ENCODE results near the gene PLAAT4. TPM values are rescaled to one million over a fixed set of nuclear protein-coding genes. Genes with fewer than 3 reads are reported as not detected.
"Not testable (repeated sequence)": the region's sequence is repeated elsewhere in the genome, so short reads cannot be mapped to it uniquely, and the experiment has no call there.

PLAAT4 gene
- total RNA-seq, 1 experiment from 2014 or later: 0.18 TPM

DNA sequence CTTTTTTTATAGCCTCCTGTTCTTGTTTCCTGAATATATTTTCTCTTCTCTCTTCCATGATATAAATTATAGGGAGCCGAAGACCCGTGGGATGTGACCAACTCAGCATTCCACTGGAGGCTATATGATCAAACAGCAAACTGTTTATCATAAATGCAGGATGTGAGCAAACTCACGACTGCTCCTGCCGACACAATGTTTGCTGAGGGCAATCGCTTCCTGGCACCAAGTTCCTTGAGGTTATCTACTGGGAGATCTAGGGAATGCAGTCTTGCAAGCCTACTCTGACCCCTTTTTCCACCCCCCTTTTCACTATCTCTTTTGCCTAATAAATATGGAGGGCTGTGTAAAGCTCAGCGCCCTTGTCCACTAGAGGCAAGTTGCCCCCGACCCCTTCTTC is 13.5 kb upstream of the PLAAT4 start:
- no peaks in the 10 kb centered on the region for H3K9me3 ChIP-seq (replicated peaks)
- peaks cover 6% of the 10 kb centered on the region for H3K4me1 ChIP-seq
- no peak overlapping the region for H3K27ac ChIP-seq
- H3K4me3 ChIP-seq: no peak overlapping the region
- no peaks in the 10 kb centered on the region for H3K27me3 ChIP-seq
- DNase-seq: no peak
- no peaks in the 10 kb centered on the region for H3K36me3 ChIP-seq

DNA sequence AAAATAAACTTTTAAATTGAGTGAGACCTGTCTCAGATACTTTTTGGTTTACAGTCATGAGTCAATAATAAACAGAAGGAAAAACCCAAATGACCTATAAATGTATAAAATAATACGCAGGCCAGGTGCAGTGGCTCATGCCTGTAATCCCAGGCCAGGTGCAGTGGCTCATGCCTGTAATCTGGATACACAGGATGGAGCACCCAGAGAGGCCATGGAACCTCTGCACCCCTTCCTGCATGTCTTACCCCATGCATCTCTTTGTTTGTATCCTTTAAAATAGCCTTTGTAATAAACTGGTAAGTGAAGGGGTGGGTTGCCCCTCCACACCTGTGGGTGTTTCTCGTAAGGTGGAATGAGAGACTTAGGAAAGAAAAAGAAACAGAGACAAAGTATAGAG is 8.9 kb upstream of the PLAAT4 start:
- no peak overlapping the region for H3K4me3 ChIP-seq
- no peak overlapping the region for H3K27ac ChIP-seq
- DNase-seq: no peak

DNA sequence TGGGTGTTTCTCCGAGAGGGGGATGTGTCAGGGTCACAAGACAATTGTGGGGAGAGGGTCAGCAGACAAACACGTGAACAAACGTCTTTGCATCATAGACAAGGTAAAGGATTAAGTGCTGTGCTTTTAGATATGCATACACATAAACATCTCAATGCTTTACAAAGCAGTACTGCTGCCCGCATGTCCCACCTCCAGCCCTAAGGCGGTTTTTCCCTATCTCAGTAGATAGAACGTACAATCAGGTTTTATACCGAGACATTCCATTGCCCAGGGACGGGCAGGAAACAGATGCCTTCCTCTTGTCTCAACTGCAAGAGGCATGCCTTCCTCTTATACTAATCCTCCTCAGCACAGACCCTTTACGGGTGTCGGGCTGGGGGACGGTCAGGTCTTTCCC is 8.5 kb upstream of the PLAAT4 start:
- not testable (repeated sequence) for H3K36me3 ChIP-seq; H3K4me3 ChIP-seq; H3K27me3 ChIP-seq; DNase-seq; H3K9me3 ChIP-seq (replicated peaks); H3K27ac ChIP-seq; H3K4me1 ChIP-seq

More for the DNA sequence above, 8.9 kb upstream of the PLAAT4 start:
- Histone ChIP-seq H3K36me3 (no peaks in the 10 kb centered on the region), H3K4me1 (peaks cover 5% of the 10 kb centered on the region), H3K27me3 (no peaks in the 10 kb centered on the region), H3K9me3 (replicated peaks) (no peaks in the 10 kb centered on the region)

DNA sequence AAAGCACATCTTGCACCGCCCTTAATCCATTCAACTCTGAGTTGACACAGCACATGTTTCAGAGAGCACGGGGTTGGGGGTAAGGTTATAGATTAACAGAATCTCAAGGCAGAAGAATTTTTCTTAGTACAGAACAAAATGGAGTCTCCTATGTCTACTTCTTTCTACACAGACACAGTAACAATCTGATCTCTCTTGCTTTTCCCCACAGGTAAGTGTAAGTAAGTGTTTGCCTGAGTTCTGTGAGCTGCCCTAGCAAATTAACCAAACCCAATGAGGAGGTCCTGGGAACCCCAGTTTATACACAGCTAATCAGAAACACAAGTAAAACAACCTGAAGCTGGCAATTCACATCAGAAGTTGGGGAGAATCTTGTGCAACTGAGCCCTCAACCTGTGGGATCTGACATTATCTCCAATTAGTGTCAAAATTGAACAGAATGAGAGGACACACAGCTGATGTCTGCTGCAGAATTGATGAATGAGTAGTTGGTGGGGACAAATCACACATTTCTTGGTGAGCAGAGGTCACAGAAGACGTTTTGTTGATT is 7.8 kb upstream of the PLAAT4 start:
- not testable (repeated sequence) for H3K9me3 ChIP-seq (replicated peaks); H3K4me1 ChIP-seq; H3K27me3 ChIP-seq; H3K27ac ChIP-seq; DNase-seq; H3K36me3 ChIP-seq; H3K4me3 ChIP-seq

DNA sequence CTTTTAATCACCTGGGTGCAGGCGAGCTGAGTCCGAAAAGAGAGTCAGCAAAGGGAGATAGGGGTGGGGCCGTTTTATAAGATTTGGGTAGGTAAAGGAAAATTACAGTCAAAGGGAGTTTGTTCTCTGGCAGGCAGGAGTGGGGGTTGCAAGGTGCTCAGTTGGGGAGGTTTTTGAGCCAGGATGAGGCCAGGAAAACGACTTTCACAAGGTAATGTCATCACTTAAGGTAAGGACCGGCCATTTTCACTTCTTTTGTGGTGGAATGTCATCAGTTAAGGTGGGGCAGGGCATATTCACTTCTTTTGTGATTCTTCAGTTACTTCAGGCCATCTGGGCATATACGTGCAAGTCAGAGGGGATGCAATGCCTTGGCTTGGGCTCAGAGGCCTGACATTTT is 7.2 kb upstream of the PLAAT4 start:
- DNase-seq; H3K27me3 ChIP-seq; H3K27ac ChIP-seq; H3K4me1 ChIP-seq; H3K9me3 ChIP-seq (replicated peaks); H3K36me3 ChIP-seq; H3K4me3 ChIP-seq: not testable (repeated sequence)

DNA sequence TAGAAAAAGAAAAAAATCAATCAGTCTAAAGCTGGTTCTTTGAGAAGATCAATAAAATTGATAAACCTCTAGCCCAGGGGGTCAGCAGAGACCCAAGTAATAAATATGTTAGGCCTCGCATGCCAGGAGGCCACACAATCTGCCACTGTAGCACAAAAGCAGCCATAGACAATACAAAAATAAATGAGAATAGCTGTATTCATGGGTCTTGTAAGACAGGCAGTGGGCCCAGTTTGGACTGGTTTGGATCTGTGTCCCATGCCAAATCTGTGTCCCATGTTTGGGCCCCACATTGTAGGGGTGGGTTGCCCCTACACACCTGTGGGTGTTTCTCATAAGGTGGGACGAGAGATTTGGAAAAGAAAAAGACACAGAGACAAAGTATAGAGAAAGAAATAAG is 6.6 kb upstream of the PLAAT4 start:
- DNase-seq: no peak
- peaks cover 5% of the 10 kb centered on the region for H3K4me1 ChIP-seq
- H3K4me3 ChIP-seq: no peak overlapping the region
- no peaks in the 10 kb centered on the region for H3K9me3 ChIP-seq (replicated peaks)
- no peaks in the 10 kb centered on the region for H3K27me3 ChIP-seq
- H3K36me3 ChIP-seq: no peaks in the 10 kb centered on the region
- H3K27ac ChIP-seq: no peak overlapping the region

DNA sequence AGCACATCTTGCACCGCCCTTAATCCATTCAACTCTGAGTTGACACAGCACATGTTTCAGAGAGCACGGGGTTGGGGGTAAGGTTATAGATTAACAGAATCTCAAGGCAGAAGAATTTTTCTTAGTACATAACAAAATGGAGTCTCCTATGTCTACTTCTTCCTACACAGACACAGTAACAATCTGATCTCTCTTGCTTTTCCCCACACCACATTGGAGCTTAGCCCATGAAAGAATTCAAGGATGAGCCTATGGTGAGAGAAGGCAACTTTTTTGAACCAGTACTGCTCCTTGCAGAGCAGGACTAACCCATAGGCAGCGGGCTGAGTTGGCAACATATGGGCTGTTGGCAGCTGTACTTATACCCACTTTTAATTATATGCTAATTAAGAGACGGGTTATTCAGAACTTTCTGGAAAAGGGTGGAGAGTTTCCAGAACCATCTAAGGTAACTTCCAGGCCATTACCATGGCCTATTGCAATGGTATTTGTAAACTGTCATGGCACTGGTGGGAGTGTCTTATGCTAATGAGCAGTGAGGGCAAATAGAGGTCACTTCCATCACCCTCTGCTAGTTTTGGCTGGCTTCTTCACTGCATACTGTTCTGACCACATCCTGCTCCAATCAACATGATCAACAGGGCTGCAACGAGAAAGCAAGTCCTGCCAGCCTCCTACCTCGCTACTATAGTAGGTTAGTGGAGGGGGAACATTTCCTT is 5.4 kb upstream of the PLAAT4 start:
- H3K4me1 ChIP-seq; H3K27me3 ChIP-seq; H3K4me3 ChIP-seq; H3K36me3 ChIP-seq; H3K27ac ChIP-seq; H3K9me3 ChIP-seq (replicated peaks): not testable (repeated sequence)
- DNase-seq: peak; percentile 25 to 48

DNA sequence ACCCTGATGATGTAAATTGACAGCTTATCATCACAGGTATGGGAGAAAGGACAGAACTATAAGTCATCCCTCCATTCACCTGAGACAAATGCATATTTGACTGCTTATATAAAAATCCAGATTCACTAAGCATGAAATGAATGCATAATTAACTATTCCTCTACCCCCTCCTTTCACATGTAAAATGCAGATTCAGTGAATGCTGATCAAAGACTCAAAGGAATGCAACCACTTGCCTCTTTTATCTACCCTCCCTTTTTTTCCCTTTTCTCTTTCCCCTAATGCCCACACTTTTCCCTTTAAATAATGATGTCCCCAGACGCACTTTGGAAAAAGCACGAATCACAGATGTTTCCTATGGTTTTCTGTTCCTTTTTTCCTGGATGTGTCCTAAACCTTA is 4.5 kb upstream of the PLAAT4 start:
- Histone ChIP-seq H3K27ac (no peak overlapping the region), H3K36me3 (no peaks in the 10 kb centered on the region)
- DNase-seq: no peak

DNA sequence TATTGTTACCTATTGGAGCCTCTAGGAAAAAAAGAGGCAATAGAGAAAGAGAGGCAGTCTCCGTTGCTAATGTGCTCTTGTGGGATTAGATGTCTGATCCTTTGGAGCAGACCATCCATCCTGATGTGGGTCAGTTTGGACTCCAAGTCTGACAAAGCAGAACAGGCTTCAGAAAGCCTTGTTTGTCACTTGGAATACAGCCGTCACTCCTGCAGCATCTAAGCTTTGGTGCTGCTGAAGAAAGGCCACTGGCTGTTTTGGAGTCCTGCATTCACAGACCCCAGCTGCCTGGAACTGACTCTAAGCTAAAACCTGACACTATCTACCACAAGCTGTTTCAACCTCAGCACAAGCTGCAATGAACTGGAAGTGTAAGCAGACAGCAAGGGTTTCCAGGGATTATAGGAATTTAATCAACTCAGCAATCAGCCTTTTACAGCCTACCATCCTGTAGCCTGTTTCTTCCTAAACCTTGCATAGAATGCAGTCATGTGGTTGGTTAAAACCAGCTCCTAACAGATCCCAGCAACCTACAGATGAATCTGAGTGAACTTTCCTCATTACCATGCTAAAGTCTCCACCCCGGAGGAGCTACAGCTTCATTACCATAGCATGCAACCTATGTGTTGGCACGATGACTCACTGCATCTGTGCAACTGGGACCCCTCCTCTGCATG is 3.7 kb upstream of the PLAAT4 start:
- DNase-seq: no peak

More for the DNA sequence above, 4.5 kb upstream of the PLAAT4 start:
- Histone ChIP-seq H3K9me3 (replicated peaks) (no peaks in the 10 kb centered on the region), H3K4me3 (no peak overlapping the region), H3K4me1 (peaks cover 5% of the 10 kb centered on the region), H3K27me3 (no peaks in the 10 kb centered on the region)

DNA sequence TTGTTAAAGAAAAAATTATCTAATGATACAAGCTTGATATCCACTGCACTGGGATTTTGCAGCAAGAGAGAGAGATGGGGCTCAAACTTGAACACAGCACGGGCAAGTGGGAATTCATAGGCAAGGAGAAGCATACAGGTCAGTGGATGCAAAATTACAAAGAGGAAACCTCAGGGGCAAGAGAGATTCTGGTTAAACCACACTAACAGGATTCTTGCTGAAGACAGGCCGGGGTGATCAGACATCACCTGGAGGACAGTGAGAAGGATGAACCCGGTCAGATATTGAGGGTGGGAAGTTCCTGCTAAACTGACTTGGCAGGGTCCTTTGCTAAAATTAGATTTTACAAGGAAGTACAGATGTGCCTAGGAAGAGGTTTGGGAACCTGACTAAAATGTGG is 2.5 kb upstream of the PLAAT4 start:
- Histone ChIP-seq H3K4me1 (peaks cover 5% of the 10 kb centered on the region; the same call in 1 of the 2 replicates), H3K9me3 (replicated peaks) (no peaks in the 10 kb centered on the region), H3K36me3 (no peaks in the 10 kb centered on the region)

More for the DNA sequence above, 3.7 kb upstream of the PLAAT4 start:
- no peak overlapping the region for H3K27ac ChIP-seq
- no peaks in the 10 kb centered on the region for H3K36me3 ChIP-seq
- no peak overlapping the region for H3K4me3 ChIP-seq
- H3K4me1 ChIP-seq: peaks cover 5% of the 10 kb centered on the region; the same call in 1 of the 2 replicates
- no peaks in the 10 kb centered on the region for H3K9me3 ChIP-seq (replicated peaks)
- H3K27me3 ChIP-seq: no peaks in the 10 kb centered on the region

DNA sequence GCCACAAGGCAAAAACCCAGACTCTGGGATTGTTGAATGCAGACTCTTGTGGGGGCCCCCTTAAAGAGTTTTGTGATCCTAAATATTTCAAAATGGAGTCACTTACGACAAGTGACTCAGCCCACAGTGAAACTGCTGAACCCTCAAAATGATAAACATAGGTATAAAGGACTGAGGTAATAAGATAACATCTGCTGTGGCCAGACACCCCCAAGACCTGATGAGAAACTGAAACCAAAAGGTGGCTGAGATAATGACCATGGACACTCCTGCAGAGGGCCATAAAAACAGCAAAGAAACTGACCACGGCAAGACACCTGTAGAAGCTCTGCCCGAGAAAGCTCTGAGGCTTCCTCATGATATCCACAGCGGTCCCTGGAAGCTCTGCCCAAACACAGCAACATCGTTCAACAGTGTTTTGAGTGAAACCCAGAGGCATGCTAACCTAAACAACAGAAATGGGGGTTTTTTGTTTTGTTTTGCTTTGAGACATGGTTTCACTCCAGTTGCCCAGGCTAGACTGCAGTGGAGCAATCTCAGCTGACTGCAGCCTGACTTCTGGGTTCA is 1.6 kb upstream of the PLAAT4 start:
- Histone ChIP-seq H3K4me1 (peaks cover 5% of the 10 kb centered on the region; the same call in 1 of the 2 replicates), H3K27ac (no peak overlapping the region), H3K36me3 (no peaks in the 10 kb centered on the region), H3K9me3 (replicated peaks) (no peaks in the 10 kb centered on the region), H3K4me3 (no peak overlapping the region), H3K27me3 (no peaks in the 10 kb centered on the region)
- DNase-seq: no peak

More for the DNA sequence above, 2.5 kb upstream of the PLAAT4 start:
- Histone ChIP-seq H3K27me3 (no peaks in the 10 kb centered on the region), H3K4me3 (no peak overlapping the region), H3K27ac (no peak overlapping the region)
- DNase-seq: no peak

DNA sequence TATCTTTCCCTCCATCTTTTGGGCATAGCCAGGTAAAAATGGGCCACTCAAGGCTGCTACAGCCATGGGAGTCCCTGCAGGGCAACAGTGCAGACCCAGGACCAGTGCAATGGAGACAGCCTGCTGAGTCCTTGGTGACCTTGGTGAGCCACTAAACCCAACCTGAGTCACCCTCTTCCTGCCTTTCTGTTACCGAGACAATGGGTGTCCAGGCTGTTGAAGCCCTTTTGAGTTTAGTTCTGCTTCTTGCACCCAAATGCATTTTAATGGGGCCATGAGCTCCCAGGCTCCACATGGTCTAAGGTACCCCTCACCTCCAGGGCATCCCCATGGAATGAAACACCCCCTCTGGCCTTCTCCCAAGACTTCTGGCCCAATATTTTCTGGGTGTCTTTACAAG is 874 bp upstream of the PLAAT4 start:
- no peak overlapping the region for H3K27ac ChIP-seq
- DNase-seq: no peak
- H3K9me3 ChIP-seq (replicated peaks): no peaks in the 10 kb centered on the region
- no peaks in the 10 kb centered on the region for H3K36me3 ChIP-seq
- no peaks in the 10 kb centered on the region for H3K27me3 ChIP-seq
- H3K4me3 ChIP-seq: no peak overlapping the region
- peaks cover 5% of the 10 kb centered on the region; the same call in 1 of the 2 replicates for H3K4me1 ChIP-seq

DNA sequence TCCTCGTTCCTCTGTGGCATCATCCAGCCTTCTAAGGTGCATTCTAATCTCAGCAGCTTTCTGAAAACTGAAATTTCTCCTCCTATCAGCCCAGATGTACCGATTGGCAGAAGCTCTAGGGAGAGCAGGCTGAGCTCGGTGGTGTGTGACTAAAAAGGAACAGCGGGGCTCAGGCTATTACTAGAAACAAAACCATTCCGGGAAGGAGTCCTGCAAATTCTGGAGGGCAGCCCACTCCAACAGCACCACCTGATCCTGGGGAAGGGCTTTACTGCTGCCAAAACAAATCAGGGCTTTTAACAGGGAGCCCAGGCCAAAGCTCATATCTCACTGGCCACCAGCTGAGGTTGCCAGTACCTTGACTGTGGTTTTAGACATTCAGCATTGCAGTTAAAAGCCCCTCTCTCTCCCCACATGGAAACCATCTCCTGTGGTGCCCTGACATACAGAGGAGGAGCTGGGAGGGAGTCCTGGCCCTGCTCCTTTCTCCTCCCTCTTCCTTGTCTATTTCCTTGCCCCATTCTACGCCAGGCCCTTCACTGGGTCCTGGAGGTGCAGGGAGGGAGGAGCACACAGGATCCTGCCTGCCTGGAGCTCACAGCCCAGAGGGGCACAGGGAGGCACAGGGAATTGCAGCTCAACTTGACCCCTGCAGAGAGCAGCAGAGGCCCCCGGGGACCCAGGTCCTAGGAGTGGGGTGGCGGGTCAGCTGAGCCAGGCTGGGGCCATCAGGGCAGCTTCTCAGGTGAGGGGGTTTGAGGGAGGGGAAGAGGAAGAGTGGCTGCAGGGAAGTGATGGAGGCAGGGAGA is 889 bp downstream of the PLAAT4 start:
- Histone ChIP-seq H3K4me1 (no peaks in the 10 kb centered on the region), H3K27me3 (no peaks in the 10 kb centered on the region), H3K36me3 (no peaks in the 10 kb centered on the region), H3K27ac (no peak overlapping the region), H3K9me3 (replicated peaks) (no peaks in the 10 kb centered on the region), H3K4me3 (no peak overlapping the region)
- no peak for DNase-seq

DNA sequence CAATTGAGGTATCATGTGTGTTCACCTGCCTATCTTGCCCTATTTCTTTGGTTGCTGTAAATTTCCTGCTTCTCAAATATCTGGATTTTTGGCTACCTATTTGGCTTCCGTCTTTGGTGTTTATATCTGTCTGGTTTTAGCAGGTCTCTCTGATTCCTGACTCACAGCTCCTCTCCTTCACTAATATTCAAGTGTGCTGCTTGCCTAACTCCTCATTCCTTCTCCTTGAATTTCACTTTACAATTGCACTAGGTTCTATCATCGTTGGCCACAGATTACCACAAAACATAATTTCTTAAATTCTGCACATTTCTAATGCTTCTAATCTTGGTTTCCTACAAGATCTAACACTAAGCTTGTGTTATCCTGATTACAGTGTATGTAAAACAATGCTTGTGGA is 5.9 kb downstream of the PLAAT4 start:
- H3K27ac ChIP-seq; H3K27me3 ChIP-seq; DNase-seq; H3K4me1 ChIP-seq; H3K4me3 ChIP-seq; H3K36me3 ChIP-seq; H3K9me3 ChIP-seq (replicated peaks): not testable (repeated sequence)

DNA sequence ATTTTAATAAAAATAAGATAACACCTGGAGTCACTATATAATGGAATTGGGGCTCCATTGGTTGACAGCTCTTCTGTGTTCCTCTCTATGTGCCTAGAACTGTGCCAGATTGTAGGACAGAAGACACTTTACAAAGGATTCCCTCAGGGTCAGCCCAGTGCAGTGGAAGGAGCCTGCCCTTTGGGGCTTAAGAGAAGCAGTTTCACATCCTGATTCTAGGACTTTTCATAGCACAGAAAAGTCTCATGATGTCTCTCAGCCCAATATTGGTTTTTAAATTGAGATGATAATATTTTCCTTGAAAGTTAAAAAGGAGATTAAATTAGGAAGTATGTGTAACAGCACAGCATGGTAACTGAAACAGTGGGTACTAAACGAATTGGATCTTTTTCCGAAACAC is 7.1 kb downstream of the PLAAT4 start:
- Histone ChIP-seq H3K4me1 (no peaks in the 10 kb centered on the region), H3K4me3 (no peak overlapping the region), H3K27ac (no peak overlapping the region), H3K36me3 (no peaks in the 10 kb centered on the region), H3K9me3 (replicated peaks) (no peaks in the 10 kb centered on the region), H3K27me3 (no peaks in the 10 kb centered on the region)
- no peak for DNase-seq

Measured in SJCRH30 (cell line).